Colonic mucosa (tissue), 4 donors: Measurements from ENCODE around the gene LILRB2. TPM values are rescaled to one million over a fixed set of nuclear protein-coding genes. Genes with fewer than 3 reads are reported as not detected.
"Not testable (repeated sequence)": the region's sequence is repeated elsewhere in the genome, so short reads cannot be mapped to it uniquely, and the experiment has no call there.

Source experiments
- DNase-seq: peaks from one replicate; pipeline ENCODE4 v3.0.0-alpha.2; 2020
- H3K27ac ChIP-seq: fragments of 200-600 bp; one replicate; pipeline ENCODE4 v1.8.0; 2021
- H3K27me3 ChIP-seq: fragments of 200-600 bp; one replicate; pipeline ENCODE4 v1.8.0; 2021
- H3K36me3 ChIP-seq: fragments of 200-600 bp; one replicate; pipeline ENCODE4 v1.8.0; 2021
- H3K4me1 ChIP-seq: fragments of 200-600 bp; one replicate; pipeline ENCODE4 v1.8.0; 2021; ENCODE audit warnings: mild to moderate bottlenecking
- H3K4me3 ChIP-seq: fragments of 200-600 bp; one replicate; pipeline ENCODE4 v1.8.0; 2021
- H3K9ac ChIP-seq, 2 donors: one replicate each; pipeline ENCODE4 v1.7.0; 2013; ENCODE audit warnings: control low read depth in 2 of 2, low read depth in 2 of 2, low read length in 2 of 2
- H3K9me3 ChIP-seq: fragments of 200-600 bp; one replicate; pipeline ENCODE4 v1.8.0; 2021
- CTCF ChIP-seq: fragments of 200-600 bp; IDR thresholded peaks from one replicate; pipeline ENCODE4 v1.8.0; 2022; ENCODE audit warnings: antibody characterized with exemption, mild to moderate bottlenecking
- intact Hi-C: fragments of 100-400 bp; cut with DNase I; formaldehyde crosslinking; loops from one replicate; pipeline ENCODE4 v1.14.1; 2022
- total RNA-seq, 2 donors: library from RNA; stranded (reverse); fragmentation: NEBNext Ultra II Directional in 1 of 2; extraction: Animal tissue kit (Norgen Biotek cat#: 25700) in 1 of 2; gene quantifications; one replicate each; pipeline ENCODE4 v1.2.1, GENCODE V29; 2021
- donor health status: healthy.
- donor health status: DM: no; HTN: no; CAD: no.
- donor health status: DM: no; HTN: no; CAD: no.

Gene LILRB2
- total RNA-seq, 2 donors from 2014 or later, result 1.3 to 5.3 TPM

- no peak for DNase-seq
- no peaks in the 10 kb centered on the region for H3K27me3 ChIP-seq
Measured at GRCh38 chr19:54299126-54299498, 18.2 kb upstream of the LILRB2 start.

GRCh38 chr19:54298357-54299125, 17.6 kb upstream of the LILRB2 start:
- Histone ChIP-seq H3K36me3 (no peaks in the 10 kb centered on the region), H3K27me3 (no peaks in the 10 kb centered on the region), H3K4me3 (no peak overlapping the region), H3K9me3 (no peaks in the 10 kb centered on the region), H3K4me1 (no peaks in the 10 kb centered on the region), H3K27ac (no peak overlapping the region), H3K9ac (no peak overlapping the region)
- DNase-seq, result no peak
- TF ChIP-seq CTCF, result no peak
- intact Hi-C loops, result loop anchor here (10.0 kb wide), 1 partner anchor 276 kb away; the partner anchor contains the start of gene LILRA2

More at GRCh38 chr19:54299126-54299498, 18.2 kb upstream of the LILRB2 start:
- Histone ChIP-seq H3K4me1 (no peaks in the 10 kb centered on the region), H3K36me3 (no peaks in the 10 kb centered on the region), H3K27ac (no peak overlapping the region), H3K4me3 (no peak overlapping the region), H3K9me3 (no peaks in the 10 kb centered on the region), H3K9ac (no peak overlapping the region)
- TF ChIP-seq CTCF, result no peak
- intact Hi-C loops, result loop anchor here (10.0 kb wide), 1 partner anchor 276 kb away; the partner anchor contains the start of gene LILRA2

GRCh38 chr19:54297759-54298305, 16.9 kb upstream of the LILRB2 start:
- TF ChIP-seq CTCF, result no peak
- no peak for DNase-seq
- H3K27ac ChIP-seq, result no peak overlapping the region
- no peaks in the 10 kb centered on the region for H3K27me3 ChIP-seq
- no peak overlapping the region for H3K9ac ChIP-seq
- intact Hi-C loops, result loop anchor here (10.0 kb wide), 1 partner anchor 277 kb away; the partner anchor contains the start of gene LILRA2
- no peaks in the 10 kb centered on the region for H3K4me1 ChIP-seq
- no peaks in the 10 kb centered on the region for H3K36me3 ChIP-seq
- H3K4me3 ChIP-seq, result no peak overlapping the region
- H3K9me3 ChIP-seq, result no peaks in the 10 kb centered on the region

- Histone ChIP-seq H3K4me1 (no peaks in the 10 kb centered on the region), H3K4me3 (no peak overlapping the region), H3K27ac (no peak overlapping the region), H3K36me3 (no peaks in the 10 kb centered on the region), H3K27me3 (no peaks in the 10 kb centered on the region), H3K9me3 (no peaks in the 10 kb centered on the region), H3K9ac (no peak overlapping the region)
- no peak for TF ChIP-seq CTCF
- intact Hi-C loops, result loop anchor here (10.0 kb wide), 1 partner anchor 280 kb away; the partner anchor contains the start of gene LILRA2
- no peak for DNase-seq
Measured at GRCh38 chr19:54294539-54294938, 13.6 kb upstream of the LILRB2 start.

GRCh38 chr19:54289160-54289559, 8.2 kb upstream of the LILRB2 start:
- DNase-seq, H3K27me3 ChIP-seq, H3K9me3 ChIP-seq, H3K4me3 ChIP-seq, H3K27ac ChIP-seq, H3K4me1 ChIP-seq, H3K36me3 ChIP-seq, intact Hi-C loops, H3K9ac ChIP-seq: not testable (repeated sequence)

- Histone ChIP-seq H3K9me3 (no peaks in the 10 kb centered on the region), H3K36me3 (no peaks in the 10 kb centered on the region), H3K4me3 (no peak overlapping the region), H3K27me3 (no peaks in the 10 kb centered on the region), H3K27ac (no peak overlapping the region), H3K9ac (no peak overlapping the region), H3K4me1 (no peaks in the 10 kb centered on the region)
- DNase-seq, result no peak
- intact Hi-C loops, result no loop called here
- TF ChIP-seq CTCF, result no peak
Measured at GRCh38 chr19:54287456-54287855, 6.5 kb upstream of the LILRB2 start.

- intact Hi-C loops, H3K9ac ChIP-seq, H3K36me3 ChIP-seq, H3K27me3 ChIP-seq, DNase-seq, H3K4me3 ChIP-seq, H3K4me1 ChIP-seq, H3K9me3 ChIP-seq, H3K27ac ChIP-seq: not testable (repeated sequence)
Measured at GRCh38 chr19:54286283-54286682, 5.4 kb upstream of the LILRB2 start.

- H3K4me1 ChIP-seq, H3K36me3 ChIP-seq, DNase-seq, intact Hi-C loops, H3K9ac ChIP-seq, H3K4me3 ChIP-seq, H3K9me3 ChIP-seq, H3K27me3 ChIP-seq, H3K27ac ChIP-seq: not testable (repeated sequence)
Measured at GRCh38 chr19:54285427-54286056, 4.6 kb upstream of the LILRB2 start.
